Dedifferentiated amniotic fluid mesenchymal stem cell (primary cell): Measurements from ENCODE around the gene PSMB2.
A peak's percentile ranks its signal among the peaks of the same experiment; 100 is the strongest.
"Not testable (repeated sequence)": the region's sequence is repeated elsewhere in the genome, so short reads cannot be mapped to it uniquely, and the experiment has no call there.

Source experiments
- DNase-seq: peaks from one replicate; pipeline ENCODE4 v3.0.0-alpha.2; 2016; ENCODE audit errors: extremely low spot score

PSMB2 gene

DNA sequence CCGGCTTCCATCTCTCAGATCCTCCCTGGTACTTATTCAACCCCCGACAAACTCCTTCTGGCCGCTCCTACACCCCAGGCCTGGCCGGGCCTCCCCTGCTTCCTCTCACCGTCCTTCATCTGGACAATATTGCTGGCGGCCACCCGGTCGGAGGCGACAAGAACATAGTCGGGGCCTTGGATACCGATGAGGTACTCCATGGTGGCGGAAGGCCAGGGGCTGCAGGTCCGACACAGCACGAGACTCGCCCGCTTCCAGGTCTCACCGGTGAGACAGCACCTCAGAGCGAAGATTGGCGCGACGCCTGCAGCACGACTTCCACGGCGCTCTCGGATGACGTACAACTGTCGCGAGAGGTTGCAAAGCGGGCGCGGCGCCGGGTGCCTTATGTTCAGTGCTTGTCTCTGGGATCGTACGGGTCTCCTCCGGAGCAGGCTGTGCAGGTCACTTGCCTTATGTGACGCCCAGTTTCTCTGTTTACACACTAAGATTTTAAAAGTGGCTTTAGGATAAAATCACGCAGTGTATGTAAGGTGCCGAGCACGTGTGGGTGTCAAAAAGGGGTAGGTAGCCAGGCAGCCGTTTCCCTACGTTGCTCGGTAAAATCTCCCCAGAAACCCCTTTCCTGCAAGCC lies at the start of gene PSMB2:
Gene PSMB2, minus strand, starts transcription at position 294 of the 634 bp plus-strand sequence. Its CDS starts 94 bp downstream, at position 200.
- peak; percentile 95 for DNase-seq

DNA sequence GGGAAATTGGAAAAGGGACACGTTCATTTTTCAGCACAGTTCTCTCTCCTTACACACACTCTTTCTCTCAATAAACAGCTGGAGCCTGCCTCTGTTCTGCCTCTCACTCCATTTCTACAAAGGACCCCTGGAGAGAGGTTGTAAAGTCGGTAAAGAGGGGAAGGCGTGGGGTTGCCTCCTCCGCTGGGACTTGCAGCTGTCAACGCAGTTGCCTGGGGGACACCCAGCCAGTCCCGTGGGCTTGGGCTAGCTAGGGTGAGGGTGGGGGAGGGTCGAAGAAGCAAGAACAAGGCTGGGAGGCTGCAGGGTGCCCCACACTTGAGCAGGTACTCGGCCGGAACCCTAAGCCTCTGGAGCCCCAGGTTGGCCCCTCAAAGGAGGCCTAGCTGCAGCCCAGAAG lies 49.8 kb upstream of the PSMB2 start:
- DNase-seq = no peak

DNA sequence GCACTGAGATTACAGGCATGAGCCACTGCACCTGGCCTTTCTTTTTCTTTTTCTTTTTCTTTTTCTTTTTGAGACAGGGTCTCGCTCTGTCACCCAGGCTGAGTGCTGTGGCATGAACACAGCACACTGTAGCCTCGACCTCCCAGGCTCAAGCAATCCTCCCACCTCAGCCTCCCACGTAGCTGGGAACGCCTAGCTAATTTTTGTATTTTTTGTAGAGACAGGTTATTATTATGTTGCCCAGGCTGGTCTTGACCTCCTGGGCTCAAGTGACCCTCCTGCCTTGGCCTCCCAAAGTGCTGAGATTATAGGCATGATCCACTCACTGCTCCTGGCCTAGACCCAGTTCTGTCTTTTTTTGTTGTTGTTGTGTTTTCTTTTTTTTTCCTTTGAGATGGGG lies 48.8 kb upstream of the PSMB2 start:
- DNase-seq = not testable (repeated sequence)

- no peak for DNase-seq
These were observed 46.8 kb upstream of the PSMB2 start for GRCh38 chr1:35688161-35688560.

- no peak for DNase-seq
These were observed 41.7 kb upstream of the PSMB2 start for GRCh38 chr1:35683012-35683411.

- DNase-seq = no peak
These were observed 38.9 kb upstream of the PSMB2 start for GRCh38 chr1:35680271-35680670.

GRCh38 chr1:35675773-35676172 lies 34.4 kb upstream of the PSMB2 start:
- no peak for DNase-seq

DNA sequence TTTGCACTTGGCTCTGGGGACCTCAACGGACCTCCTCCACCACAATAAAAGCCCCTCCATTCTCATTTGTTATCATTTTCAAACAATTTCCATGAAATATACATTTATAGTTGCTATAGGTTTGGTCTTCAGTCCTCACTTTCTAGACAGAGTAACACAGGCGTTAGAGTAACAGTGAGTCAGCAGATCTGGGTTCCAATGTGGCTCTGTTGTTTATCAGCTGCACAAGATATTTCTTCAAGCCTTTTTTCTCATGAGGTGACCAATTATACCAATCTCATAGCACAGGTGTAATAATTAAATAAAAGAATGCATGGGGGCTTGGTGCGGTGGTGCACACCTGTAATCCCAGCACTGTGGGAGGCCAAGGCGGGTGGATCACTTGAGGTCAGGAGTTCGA lies 32.8 kb upstream of the PSMB2 start:
- no peak for DNase-seq

DNA sequence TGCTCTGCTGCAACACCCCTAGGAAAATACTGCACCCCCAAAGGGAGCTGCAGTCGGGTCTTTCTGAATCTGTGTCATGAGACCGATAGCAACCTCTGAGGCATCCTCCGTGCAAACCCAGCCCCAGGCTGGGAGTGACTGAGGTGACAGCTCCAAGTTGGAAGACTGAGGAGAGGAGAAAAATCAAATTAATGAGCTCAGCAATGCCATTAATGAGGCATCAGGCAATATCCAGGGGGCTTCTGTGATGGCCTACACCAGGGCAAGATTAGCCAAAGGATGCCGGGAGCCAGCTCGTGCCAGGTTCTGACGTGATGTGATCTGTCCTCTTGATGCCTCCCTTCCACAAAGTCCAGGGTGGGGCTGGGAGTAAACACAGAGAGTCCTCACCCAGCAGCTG lies 30.8 kb upstream of the PSMB2 start:
- no peak for DNase-seq

GRCh38 chr1:35668506-35668905 lies 27.2 kb upstream of the PSMB2 start:
- DNase-seq = no peak

- DNase-seq = no peak
These were observed 25.6 kb upstream of the PSMB2 start for GRCh38 chr1:35666916-35667315.

DNA sequence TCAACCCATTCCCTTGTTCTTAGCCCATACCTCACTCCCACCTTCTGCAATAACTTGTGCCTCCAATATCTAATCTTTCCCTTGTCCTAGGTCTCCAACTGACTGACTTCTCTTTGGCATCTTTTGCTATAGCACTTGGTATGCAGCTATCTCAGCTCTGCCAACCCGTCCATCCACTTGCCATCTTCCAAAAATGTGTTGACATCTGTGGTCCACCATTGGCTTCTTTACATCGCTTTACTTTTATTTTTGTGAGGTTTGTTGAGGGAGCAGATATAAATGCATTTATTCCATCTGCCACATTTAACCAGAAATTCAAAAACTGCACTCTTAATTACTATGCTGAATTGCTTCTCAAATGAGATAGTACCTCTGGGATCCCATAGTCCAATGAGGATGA lies 24.9 kb upstream of the PSMB2 start:
- DNase-seq = no peak

DNA sequence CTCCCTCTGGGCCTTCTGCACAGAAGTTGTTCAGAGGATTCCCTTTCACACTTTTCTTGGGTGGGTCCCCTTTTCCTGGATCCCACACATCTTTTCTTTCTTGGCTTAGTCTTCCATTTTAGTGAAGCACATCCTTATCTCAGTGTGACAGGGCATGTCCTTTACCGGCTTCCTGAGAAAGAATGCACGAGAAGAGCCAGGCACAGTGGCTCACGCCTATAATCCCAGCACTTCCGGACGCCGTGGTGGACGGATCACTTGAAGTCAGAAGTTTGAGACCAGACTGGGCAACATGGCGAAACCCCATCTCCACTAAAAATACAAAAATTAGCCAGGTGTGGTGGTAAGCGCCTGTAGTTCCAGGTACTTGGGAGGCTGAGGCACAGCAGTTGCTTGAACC lies 22.1 kb upstream of the PSMB2 start:
- no peak for DNase-seq

DNA sequence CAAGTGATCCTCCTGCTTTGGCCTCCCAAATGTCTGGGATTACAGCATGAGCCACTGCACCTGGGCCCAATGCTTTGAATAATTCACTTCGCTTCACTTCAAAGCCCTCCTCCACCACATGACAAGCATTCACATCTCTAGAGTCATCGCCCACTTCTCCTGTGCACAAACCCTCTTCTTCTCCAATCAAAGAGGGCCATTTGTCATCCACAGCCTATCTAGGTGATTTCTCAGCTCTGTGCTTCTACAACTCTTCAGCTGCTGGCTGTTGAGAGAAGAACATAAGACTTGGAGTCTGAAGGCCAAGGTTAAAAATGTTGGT lies 20.1 kb upstream of the PSMB2 start:
- no peak for DNase-seq

DNA sequence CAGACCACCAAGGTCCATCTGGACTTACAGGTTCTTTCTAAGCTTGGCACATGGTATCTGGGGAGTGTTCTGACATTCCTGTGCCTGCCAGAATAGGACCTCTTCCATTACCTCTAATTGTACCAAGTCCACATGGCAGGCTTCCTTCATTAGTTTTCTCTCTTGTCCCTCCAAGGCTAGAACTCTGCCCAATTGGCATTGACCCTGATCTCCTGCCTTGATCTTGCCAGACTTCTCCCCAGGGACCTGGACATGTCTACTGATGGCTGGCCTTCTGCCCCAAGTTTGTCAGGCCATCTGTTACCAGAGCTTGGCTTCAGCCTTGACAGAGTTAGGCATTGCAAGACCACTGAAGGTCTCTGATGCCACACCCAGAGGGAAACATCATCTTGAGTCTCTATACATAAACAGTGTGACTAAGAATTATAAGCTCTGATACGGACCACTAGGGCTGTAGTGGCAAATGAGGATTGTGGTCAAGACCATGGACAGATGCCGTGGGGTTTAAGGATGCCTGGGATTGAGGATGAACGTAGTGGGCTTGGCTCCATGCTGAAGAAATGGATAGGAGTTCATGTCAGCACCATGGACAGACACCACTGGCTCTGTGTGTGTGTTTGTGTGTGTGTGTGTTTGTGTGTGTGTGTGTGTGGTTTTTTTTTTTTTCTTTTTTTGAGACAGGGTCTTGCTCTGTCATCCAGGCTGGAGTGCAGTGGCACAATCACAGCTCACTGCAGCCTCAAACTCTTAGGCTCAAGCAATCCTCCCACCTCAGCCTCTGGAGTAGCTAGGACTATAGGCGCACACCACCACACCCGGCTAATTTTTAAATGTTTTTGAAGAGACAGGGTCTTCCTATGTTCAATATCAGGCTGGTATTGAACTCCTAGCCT lies 19.5 kb upstream of the PSMB2 start:
- DNase-seq = no peak

GRCh38 chr1:35659589-35659988 lies 18.3 kb upstream of the PSMB2 start:
- no peak for DNase-seq

DNA sequence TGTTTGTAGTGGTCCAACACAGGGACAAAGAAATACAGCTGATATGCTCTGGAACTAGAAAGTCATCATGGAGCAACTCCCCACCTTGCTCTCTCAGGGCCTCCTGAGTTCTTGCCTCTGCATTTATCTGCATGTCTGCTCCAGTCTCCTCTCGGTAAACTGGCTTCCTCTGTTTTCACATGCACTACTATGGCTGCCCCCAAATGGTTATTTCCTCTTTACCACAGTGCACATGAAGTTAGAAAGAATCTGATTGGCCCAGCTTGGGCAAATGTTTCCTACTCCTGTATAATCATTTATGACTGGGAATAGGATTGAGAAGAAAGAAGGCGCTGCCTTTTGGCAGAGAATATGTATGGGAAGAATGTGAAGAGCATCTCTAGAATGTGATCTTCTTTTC lies 16.5 kb upstream of the PSMB2 start:
- no peak for DNase-seq

DNA sequence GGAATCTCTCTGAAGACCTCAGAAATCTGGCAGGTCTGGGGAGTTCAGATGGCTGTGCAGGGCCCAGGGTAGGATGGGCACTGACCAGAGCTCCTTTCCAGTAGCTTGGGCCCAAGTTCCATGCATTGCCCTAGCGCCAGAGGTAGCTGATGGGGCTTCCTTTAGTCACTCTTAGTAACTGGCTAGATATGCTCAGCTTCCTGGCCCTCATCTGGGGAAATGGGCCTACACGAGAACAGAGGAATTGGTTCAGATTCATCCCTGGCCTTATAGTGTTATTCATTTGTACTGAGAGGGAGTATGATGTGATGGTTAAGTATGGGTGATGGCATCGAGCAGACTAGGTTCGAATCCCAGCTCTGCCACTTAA lies 15.5 kb upstream of the PSMB2 start:
- no peak for DNase-seq

DNA sequence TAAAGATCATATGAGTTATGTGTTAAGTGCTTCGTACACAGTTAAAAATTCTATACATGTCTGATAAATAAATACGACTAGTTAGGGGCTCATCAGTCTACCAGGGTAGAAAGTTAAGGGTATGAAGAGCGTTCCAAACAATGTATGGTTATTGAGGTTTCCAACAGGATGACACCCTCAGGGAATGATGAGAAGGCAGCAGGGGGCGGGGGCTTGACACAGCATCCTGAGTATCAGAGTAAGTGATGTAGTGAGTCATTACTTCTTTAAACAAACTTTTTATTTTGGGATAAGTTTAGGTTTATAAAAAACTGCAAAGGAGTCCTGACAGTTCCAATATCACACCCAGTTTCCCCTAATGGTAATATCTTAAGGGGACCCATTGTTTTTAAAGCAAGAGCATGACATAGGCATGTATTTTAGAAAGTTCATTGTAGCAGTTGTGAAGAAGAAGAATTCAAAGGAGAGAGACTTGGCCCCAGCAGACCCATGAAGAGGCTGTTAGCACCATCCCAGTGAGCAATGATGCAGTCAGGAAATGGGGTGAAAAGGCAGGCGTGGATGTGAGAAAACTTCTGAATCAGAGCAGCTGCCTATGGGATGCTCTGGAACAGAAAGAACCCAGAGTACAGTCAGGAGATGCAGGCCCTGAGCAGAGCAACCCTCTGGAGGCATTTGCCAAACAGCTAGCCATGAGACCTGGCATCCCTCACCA lies 15.0 kb upstream of the PSMB2 start:
- DNase-seq = no peak

DNA sequence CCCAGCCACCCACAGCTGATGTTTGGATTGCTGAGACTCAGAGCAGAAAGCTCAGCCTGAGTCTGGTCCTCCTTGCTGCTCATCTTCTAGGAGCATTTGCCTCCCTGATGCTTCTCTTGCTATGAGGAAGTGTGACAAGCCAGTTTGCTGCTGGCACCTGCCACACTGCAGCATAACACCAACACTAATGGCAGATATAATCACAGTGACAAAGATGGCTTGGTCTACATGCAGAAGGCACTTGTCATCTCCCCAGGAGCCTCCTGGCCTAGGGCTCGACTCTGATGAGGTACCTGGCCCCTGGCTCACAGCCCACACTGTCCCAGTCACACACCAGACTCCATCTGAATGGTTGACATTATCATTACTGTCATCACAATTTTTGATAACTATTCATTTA lies 13.9 kb upstream of the PSMB2 start:
- DNase-seq = no peak

DNA sequence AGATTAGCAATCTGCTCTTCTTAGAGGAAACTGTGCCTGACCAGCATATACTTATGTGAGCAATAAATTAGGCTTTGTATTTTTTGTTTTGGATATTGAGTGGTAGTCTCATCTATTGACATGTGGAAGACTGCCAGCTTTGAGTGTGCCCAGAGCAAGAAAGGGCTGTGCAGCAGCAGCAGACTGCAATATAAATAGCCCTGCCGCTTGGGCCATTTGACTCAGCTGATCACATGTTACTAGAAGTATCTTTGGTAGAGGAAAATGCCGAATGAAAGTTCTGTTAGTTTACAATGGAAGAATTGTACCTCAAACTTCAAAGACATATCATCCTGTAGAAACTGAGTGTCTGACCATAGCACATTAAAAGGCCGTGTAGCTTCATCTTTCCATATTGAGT lies 9.1 kb upstream of the PSMB2 start:
- DNase-seq = no peak

- DNase-seq = no peak
These were observed 4.7 kb upstream of the PSMB2 start for GRCh38 chr1:35646043-35646442.

DNA sequence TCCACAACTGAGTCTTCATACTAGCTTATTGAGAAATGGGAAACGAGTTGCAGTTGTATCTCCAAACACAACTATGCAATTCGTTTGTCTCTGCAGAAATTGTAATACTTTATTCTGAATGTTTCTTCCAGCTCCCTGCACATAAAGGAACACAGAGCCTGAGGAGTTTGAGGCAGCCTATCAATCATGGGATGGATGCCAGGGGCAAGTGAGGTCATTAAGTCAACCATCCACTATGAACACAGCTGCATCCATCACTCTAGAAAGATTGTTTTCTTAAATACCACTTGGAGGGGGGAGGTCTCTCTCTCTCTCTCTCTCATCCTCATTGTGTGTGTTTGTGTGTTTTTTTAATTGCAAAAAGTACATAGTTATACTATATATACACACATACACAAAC lies 2.9 kb upstream of the PSMB2 start:
- no peak for DNase-seq
